GM19467 (cell line): ENCODE results near the gene GPR157.

Source experiments
- ATAC-seq: cut with Tn5 transposase; IDR thresholded peaks from one replicate; pipeline ENCODE4 v1.9.1; 2021; ENCODE audit warnings: mild to moderate bottlenecking, moderate library complexity; ENCODE audit not compliant: unreplicated experiment

Gene GPR157

GRCh38 chr1:9066945-9067807 is 61.7 kb downstream of the GPR157 start:
- ATAC-seq: no peak

GRCh38 chr1:9065213-9065751 is 63.6 kb downstream of the GPR157 start:
- no peak for ATAC-seq

GRCh38 chr1:9062846-9063245 is 66.1 kb downstream of the GPR157 start:
- ATAC-seq: no peak

- no peak for ATAC-seq
Measured at GRCh38 chr1:9062021-9062471, 66.9 kb downstream of the GPR157 start.

- no peak for ATAC-seq
Measured at GRCh38 chr1:9061252-9061960, 67.5 kb downstream of the GPR157 start.

- no peak for ATAC-seq
Measured at GRCh38 chr1:9059891-9060744, 68.8 kb downstream of the GPR157 start.

GRCh38 chr1:9058465-9058864 is 70.4 kb downstream of the GPR157 start:
- ATAC-seq: no peak

GRCh38 chr1:9057851-9058250 is 71.1 kb downstream of the GPR157 start:
- ATAC-seq: no peak

- ATAC-seq: no peak
Measured at GRCh38 chr1:9052272-9053049, 76.4 kb downstream of the GPR157 start.

GRCh38 chr1:9051379-9051778 is 77.5 kb downstream of the GPR157 start:
- no peak for ATAC-seq

GRCh38 chr1:9050803-9051202 is 78.1 kb downstream of the GPR157 start:
- ATAC-seq: no peak
